HepG2 (cell line): Measurements from ENCODE around the gene ZMYND8. TPM values are rescaled to one million over a fixed set of nuclear protein-coding genes. Genes with fewer than 3 reads are reported as not detected.
A peak's percentile ranks its signal among the peaks of the same experiment; 100 is the strongest.

Source experiments
- AKAP8 ChIP-seq: sonication (generic); formaldehyde crosslinking; IDR thresholded peaks from 2 replicates; pipeline ENCODE4 v1.5.1; 2020; ENCODE audit warnings: mild to moderate bottlenecking, missing genetic modification reagents
- ARID5B ChIP-seq: IDR thresholded peaks from 2 replicates; pipeline ENCODE4 v1.4.0; 2020; ENCODE audit warnings: mild to moderate bottlenecking, missing genetic modification reagents
- ATF6 ChIP-seq: sonication (generic); formaldehyde crosslinking; conservative IDR thresholded peaks from 2 replicates; pipeline ENCODE4 v1.4.0; 2020; ENCODE audit warnings: missing genetic modification reagents
- E2F1 ChIP-seq: sonication (generic); formaldehyde crosslinking; IDR thresholded peaks from 2 replicates; pipeline ENCODE4 v1.5.0; 2020; ENCODE audit warnings: missing genetic modification reagents
- REXO4 ChIP-seq: sonication (generic); formaldehyde crosslinking; IDR thresholded peaks from 2 replicates; pipeline ENCODE4 v1.8.0; 2022; ENCODE audit warnings: missing genetic modification reagents, mild to moderate bottlenecking, borderline replicate concordance
- TOPORS ChIP-seq: sonication (generic); formaldehyde crosslinking; IDR thresholded peaks from 2 replicates; pipeline ENCODE4 v1.8.0; 2023; ENCODE audit warnings: mild to moderate bottlenecking, missing genetic modification reagents
- ZBTB40 ChIP-seq, 2 experiments: fragments of 450-650 bp in 1 of 2; sonication (generic) in 1 of 2; formaldehyde crosslinking in 1 of 2; IDR thresholded peaks; 2 replicates each; pipeline versions ENCODE4 v1.6.1 to v1.8.0; 2016 to 2022; ENCODE audit warnings: antibody characterized with exemption in 1 of 2, mild to moderate bottlenecking in 1 of 2, missing genetic modification reagents in 1 of 2
- ZNF207 ChIP-seq: fragments of 450-650 bp; IDR thresholded peaks from 2 replicates; pipeline ENCODE4 v1.6.1; 2016; ENCODE audit warnings: antibody characterized with exemption, borderline replicate concordance
- ZNF292 ChIP-seq: sonication (generic); formaldehyde crosslinking; IDR thresholded peaks from 2 replicates; pipeline ENCODE4 v1.8.1; 2022; ENCODE audit warnings: mild to moderate bottlenecking, low read depth, missing genetic modification reagents, borderline replicate concordance
- ZNF34 ChIP-seq: sonication (generic); formaldehyde crosslinking; IDR thresholded peaks from 2 replicates; pipeline ENCODE4 v1.4.0; 2020; ENCODE audit warnings: mild to moderate bottlenecking, missing genetic modification reagents, borderline replicate concordance
- ZNF781 ChIP-seq: sonication (generic); formaldehyde crosslinking; IDR thresholded peaks from 2 replicates; pipeline ENCODE4 v1.5.1; 2020; ENCODE audit warnings: borderline replicate concordance, mild to moderate bottlenecking, missing genetic modification reagents; ENCODE audit errors: not compliant biosample characterization
- polyA plus RNA-seq, 8 experiments: library from polyadenylated mRNA; depleted of rRNA in 3 of 8; stranded (reverse) in 7 of 8; unstranded in 1 of 8; fragments of >200 nt; fragmentation: Illumina TruSeq in 4 of 8; extraction: Trizol in 4 of 8; gene quantifications; 2 replicates each; pipeline versions ENCODE4 v1.2.1 to v1.2.3, GENCODE V29; 2011 to 2016; ENCODE audit warnings: low read depth in 4 of 8, missing spikeins in 1 of 8, mixed read lengths in 1 of 8; ENCODE audit not compliant: insufficient read depth in 1 of 8
- total RNA-seq, 5 experiments: library from RNA; depleted of rRNA; stranded (reverse); fragments of >200 nt; fragmentation: Illumina TruSeq; extraction: Trizol; gene quantifications; 2 replicates each; pipeline ENCODE4 v1.2.3, GENCODE V29; 2016; ENCODE audit warnings: low read depth in 1 of 5

Gene ZMYND8
- total and polyA plus RNA-seq, 2 of the 13 experiments (the other 11 are each of a cell fraction or from before 2014, with no cell fraction given), result 53.9 to 84.7 TPM

- TF ChIP-seq TOPORS (CRISPR knock-in tag), result no peak
- TF ChIP-seq ZNF781 (CRISPR knock-in tag), result no peak
- no peak; the same call in 1 of the 2 replicates for TF ChIP-seq ZNF34 (CRISPR knock-in tag)
- TF ChIP-seq AKAP8 (CRISPR knock-in tag), result no peak; the same call in 1 of the 2 replicates
- no peak for TF ChIP-seq ZNF207
- TF ChIP-seq REXO4, result no peak
- peak; percentile 53 for TF ChIP-seq ARID5B
- peak; percentile 69; the same call in 1 of the 2 replicates for TF ChIP-seq E2F1 (CRISPR knock-in tag)
- TF ChIP-seq ZBTB40 (IDR thresholded peaks at IDR 0.05), result no peak
- TF ChIP-seq ZBTB40 (CRISPR knock-in tag; IDR thresholded peaks at IDR 0.05), result peak; percentile 73; the same call in 1 of the 2 replicates
- no peak for TF ChIP-seq ATF6
- TF ChIP-seq ZNF292 (CRISPR knock-in tag), result peak; percentile 99
Observed at GRCh38 chr20:47360297-47361056, 4.0 kb upstream of the ZMYND8 start (continued).
